Embryonic facial prominence (tissue), 1 donor: ENCODE results near the gene LMNA.

Experiments
- DNase-seq: peaks from one replicate; pipeline ENCODE4 v3.0.0-alpha.2; 2016; ENCODE audit errors: extremely low spot score

The LMNA gene

DNA sequence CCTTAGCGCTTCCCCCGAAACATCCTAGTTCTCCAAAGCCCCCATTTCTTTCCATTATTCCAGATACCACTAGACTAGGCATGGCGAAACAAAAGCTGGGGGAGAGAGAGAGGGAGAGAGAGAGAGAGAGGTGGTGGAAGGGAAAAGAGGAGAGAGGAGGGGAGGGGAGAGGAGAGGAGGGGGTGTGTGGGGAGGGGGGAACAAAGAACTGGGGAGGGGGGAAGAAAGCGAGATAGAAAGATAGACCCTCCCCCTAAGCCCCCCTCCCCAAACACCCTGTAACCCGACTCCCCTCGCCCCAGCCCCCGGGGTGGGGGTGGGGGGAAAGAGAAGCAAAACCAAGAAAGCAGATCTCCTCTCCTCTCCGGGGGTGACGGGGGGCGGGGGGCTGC, 32.6 kb upstream of the LMNA start:
- DNase-seq = peak; percentile 78

DNA sequence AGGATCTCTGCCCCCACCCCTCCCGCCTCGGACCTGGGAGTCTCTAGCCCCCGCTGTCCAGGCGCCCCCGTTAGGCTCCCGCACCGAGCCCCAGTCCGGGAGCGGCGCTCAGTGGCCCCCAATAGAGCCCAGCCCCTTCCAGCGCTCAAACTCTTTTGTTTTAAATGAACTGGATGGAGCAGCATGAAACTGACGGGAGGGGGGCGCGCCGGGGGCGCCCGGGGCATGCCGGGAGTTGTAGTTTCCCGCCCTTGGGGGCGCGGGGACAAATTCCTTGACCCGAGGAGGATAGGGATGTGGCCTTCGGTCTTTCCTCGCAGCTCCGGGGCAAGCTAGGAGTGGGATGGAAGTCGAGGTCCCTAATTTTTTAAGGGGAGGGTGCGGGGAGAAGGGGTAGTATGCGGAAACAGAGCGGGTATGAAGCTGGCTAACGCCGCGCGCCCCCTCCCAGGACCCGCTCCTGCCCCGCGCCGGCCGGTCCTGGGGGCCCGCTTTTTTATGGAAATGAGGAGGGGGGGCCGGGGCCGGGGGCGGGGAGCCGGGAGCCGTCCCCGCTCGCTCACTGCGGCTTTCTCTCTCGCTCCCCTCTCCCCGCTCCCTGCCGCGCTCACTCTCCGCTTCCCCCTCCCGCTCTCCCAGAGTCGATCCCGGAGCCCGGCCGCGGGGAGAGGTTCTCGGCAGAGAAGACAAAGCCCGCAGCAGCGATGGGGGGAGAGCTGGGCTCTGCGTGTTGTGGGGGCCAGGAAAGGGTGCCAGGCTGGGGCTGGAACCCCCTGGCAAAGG, 32.0 kb upstream of the LMNA start, which contains the start of gene MEX3A:
MEX3A (minus strand) TSS at position 157 of the 783 bp plus-strand sequence. CDS start 467 bp downstream, outside the sequence.
- DNase-seq = peak; percentile 86

DNA sequence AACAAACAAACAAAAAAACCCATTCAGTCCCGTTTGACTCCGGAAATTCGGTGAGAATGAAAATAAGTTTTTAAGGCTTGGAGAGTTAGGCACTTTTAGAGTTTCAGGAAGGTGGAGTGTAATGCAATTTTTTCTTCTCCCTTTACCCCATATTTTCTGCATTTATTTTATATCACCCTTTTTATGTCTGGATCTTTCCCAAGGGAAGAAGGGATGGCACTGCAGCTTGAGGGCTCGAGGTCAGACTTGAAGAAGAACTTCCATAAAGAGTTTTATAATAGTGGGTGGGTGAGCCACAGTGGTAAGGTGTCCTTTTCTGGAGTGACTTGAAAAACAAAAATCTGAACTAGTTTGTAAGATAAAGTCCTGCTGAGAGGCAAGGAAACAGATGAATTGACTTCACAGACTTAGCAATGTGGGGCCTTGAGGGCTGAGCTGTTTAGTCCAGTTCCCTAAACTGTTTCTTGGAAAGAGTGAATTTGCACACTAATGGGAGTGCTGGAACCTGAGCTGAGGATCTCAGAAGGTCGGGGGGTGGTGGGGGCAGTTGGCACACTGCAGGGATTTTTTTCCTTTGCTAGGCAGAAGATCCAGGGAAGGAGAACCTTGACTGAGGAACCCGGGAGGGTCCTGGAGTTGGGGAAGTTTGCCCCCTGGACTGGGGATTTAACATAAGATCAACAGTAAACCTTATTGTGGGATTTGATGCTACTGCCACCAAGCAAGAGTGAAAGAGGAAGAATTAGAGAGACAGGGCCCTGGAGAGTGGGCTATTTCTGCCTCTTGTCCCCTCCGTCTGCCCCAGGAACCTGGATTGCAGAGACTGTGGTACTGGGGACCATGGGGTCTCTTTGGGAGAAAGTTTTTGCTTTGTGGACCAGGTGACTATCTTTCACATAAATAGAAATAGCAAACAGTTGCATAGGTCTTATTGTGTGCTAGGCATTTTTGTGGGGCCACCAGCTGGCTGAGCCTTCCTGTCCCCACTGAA, 30.4 kb upstream of the LMNA start:
- DNase-seq = no peak

DNA sequence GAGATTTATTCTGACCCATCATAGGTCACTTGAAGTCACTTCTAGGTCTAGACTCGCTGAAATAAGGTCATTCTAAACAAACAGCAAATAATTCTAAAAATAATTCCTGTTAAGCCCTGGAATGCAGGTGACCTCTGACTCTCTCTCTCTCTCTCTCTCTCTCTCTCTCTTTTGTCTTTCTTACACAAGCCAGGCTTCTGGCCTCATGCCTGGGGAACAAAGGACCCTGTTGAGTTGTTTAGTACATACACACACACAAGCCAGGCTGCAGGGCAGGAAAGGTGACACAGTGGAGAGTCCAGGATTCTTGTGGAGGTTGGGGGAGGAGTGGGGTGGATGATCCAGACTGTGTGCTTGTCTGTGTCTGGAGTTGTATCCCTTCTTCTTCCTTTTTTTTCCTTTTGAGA, 28.3 kb upstream of the LMNA start:
- DNase-seq = no peak

DNA sequence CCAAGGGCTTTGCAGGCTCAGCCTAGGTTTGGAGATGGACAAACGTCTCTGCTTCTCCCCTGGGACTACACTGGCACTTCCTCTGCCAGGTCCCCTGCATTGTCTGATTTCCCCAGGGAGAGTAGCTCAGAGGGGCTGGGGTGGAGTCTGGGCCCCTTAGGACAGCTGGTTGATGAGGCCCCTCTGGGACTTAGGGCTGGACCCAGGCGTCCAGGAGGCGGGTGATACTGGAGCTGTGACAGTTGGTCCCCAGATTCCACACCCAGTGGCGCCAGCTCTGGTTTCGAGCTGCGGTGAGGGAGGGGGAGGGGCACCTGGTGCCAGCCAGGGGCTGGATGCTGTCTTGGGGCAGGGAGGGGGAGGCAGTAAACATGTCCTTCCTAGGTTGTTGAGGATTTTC, 24.8 kb upstream of the LMNA start:
- no peak for DNase-seq

DNA sequence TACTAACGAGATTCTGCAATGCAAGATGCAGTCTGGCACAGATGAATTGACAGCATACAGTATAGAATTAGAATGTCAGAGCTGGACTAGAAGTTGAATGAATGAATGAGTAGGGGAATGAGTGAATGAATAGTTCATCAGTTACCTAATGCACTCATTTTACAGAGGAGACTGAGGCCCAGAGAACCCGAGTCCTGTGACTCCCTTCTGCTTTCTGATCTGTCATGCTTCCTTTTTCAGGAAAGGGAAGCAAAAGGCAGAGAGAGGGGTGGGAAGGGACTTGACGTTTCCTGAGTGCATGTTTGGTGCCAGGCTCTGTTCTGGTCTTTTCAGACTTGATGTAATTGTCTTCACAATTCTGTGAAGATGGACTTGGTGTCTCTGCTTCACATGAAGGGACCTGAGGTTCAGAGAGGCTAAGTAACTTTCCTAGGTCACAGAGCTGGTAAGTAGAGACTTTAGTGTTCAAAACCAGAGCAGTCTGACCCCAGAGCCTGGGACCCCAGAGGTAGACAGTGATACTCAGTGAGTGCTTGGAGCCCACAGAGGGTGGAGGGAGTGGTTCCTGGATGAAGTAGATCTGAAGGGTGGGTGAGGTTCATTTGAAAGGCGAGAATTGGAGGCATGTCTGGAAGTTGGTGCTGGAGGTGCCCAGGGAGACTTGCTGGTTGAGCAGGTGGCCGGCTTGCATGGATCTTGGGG, 24.2 kb upstream of the LMNA start:
- DNase-seq = no peak

DNA sequence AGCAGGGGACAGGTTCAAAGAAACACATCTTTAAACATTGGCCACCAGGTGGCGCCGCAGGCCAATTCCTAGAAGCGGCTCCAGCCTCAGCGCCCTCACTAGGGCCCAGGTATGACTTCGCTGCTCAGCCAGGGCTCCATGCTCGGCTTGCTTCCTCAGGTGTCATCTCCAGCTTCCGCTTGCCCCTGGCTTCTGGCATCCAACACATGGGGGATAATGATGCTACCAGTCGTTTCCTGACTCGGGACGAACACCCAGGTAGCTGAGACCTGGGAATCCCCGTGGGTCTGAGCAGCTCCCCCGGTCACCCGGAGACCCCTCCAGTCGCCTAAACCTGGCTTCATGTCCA, 23.7 kb upstream of the LMNA start:
- no peak for DNase-seq

DNA sequence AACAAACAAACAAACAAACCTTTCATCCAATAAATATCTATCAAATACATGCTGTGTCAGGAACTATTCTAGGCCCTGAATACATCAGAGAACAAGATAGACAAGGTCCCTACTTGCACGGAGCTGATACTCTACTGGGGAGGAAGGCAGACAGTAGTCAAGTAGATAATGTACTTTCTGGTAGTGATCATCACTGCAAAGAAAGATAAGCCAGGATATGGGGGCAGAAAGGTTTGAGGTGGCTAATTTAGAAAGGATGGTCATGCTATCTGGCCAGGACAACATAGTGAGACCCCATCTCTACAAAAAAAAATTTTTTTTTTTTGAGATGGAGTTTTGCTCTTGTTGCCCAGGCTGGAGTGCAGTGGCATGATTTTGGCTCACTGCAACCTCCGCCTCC, 22.9 kb upstream of the LMNA start:
- DNase-seq = no peak

DNA sequence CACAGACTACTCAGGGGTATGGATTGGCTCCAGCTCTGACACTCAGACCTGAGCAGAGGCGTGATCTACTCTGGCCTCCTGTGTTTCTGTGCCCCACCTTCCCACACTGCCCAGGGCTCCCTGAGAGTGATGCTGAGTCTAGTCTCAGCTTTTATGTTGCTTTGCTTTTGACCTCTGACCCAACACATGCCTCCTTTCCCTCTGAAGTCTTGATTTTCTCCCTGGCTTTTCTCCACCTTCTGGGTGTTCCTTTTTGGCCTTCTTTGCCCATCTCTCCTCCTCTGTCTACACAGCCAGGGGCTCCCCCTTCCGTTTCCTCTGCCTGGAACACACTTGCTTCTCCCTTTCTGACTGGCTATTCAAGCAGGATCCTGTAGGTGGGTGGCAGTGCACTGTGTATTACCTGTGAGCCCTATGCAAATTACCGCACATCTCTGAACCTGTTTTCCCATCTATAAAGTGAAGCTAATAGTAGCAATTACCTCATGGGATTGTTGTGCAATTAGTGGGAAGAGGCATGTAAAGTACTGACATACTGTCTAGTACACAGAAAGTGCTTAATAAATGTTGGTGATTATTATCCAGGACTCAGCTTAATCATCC, 18.5 kb upstream of the LMNA start:
- no peak for DNase-seq

DNA sequence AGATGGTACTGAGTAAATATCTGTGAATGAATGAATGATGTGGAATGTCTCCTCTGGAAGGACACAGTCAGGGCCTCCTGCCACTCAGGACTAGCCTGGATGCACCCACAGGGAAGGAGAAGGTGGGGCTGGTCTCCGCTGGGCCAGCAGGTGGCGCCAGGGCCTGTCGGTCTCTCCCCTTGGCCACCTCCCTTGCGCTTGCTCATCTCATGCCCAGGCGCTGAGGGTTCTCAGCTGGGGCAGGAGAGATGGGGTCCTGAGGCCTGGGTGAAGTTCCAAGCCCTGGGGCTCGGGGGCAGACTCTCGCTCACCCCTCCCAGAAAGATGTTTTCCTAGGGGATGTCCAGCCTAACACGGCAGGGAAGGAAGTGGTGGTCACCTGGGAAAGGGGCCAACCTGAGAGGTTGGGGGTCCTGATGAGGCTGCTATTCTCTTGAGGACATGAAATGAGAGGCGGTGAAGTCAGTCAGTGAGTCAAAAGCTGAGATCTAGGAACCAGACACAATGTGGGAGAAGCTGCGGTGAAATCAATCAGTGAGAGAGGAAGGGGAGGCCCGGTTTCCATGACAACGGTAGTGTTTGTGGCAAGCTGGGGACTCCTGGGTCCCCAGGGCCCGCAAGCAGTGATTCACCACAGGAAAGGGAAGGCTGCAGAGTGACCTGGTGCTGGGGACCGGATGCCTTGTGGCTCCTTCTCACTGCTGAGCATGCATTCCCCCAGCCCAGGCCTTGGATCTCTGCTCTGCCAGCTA, 17.7 kb upstream of the LMNA start:
- no peak for DNase-seq

DNA sequence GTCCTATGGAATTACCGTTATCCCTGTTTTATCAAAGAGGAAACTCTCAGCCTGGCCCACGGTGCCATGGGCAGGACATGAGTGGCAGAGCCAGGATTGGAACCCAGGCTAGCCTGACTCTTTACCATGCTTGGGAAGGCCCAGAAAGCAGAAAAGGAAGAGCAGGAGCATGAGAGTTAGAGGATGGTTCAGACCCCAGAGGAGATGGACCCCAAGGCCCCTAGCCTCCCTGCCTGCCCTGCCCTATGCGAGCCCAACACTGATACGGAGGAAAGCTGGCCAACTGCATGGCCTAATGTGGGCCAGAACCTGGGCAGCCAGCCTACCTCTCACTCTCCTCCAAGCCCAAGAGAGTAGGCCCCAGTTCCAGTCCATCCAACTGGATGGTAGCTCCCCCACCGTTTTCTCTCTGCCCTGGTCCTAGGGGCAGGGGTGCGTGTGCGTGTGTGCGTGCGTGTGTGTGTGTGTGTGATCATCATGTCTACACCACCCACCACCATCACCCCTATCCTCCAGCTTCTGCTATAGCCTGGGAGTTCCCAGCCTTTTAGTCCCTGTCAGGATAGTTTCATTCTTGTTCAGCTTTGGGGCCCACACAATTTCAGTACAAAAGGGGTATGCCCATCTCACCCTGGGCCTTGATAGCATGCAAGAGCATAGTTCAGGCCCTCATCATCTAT, 16.9 kb upstream of the LMNA start:
- no peak for DNase-seq

DNA sequence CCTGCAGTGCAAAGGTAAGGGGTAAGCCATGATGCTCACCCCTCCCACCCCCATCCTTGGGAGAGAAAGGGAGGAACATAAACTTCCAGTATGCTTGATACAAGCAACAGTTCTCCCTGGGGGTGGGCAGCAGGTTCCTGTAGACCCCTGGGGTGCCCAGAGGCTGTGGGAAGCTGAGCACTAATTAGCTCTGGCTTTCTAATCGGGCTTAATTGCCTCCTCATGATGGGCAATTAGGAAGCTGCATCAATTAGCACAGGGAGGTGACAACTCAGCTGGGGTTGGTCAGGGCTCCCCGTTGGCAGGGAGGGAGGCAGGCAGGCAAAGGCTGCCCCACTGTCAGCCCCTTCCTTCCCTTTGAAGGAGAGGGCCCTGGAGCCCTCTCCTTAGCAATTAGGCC, 15.7 kb upstream of the LMNA start:
- DNase-seq = no peak

DNA sequence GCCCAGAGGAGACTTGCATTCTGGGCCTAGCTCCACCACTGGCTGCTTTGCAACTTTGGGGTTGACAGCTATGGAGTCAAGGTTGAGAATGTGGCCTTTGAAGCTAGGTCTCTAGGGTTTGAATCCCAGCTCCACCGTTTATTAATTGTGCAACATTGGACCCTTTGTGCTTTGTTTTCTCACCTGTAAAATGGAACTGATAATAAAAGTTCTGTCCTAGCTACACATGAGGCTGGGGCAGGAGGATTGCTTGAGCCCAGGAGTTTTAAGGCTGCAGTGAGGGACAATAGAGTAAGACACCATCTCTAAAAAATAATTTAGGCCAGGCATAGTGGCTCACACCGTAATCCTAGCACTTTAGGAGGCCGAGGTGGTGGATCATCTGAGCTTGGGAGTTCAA, 15.2 kb upstream of the LMNA start:
- no peak for DNase-seq

DNA sequence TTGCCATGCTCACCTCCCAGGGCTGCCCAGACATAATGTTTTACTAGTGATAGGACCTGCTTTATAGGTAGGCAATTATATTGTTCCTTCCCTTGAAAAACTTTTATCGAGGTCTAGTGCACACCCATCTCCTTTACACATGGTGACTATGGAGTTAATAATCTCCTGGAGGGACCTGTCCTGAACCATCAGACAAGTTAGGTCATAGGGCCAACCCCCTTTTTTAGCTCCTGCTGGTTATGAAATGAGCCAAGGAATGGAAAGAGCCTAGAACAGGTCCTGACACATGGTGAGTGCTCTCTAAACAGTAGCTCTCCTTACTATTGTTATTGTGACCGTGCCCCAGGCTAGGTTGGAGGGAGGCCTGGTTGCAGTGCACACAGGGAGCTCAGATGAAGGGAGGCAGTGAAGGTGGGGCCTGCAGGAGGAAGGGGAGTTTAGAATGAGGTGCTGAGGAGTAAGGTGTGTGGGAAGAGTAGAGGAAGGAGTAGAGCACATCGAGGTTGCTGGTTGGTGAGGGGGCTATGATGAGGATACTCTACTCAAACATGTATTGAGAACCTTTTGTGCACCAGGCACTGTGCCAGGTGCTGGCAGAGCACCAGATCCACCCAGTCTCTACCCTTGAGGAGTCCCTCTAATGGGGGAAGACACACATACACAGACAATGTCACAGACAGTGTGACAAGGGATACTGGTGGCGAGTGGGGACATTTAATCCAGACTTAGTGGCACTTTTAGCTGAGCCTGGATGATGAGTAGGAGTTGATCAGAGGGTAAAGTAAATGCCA, 14.1 kb upstream of the LMNA start:
- DNase-seq = no peak

DNA sequence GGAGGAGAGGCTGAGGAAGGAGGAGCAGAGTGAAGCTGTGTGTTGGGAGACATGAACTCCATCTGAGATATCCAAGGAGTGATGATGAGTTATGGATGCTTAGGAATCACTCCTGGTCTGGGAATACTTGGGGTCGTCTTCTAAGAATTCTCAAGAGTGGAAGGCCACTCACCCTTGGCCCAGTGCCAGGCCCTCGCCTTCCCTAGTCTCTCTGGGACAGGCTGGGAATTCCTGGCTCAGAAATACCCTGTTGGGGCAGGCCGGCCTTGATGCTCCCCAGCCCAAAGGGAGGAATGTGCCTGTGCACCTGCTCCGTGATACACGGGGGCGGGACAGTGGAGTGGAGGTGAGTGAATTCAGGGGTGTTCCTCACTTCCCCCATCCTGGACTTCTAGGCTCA, 12.6 kb upstream of the LMNA start:
- no peak for DNase-seq

DNA sequence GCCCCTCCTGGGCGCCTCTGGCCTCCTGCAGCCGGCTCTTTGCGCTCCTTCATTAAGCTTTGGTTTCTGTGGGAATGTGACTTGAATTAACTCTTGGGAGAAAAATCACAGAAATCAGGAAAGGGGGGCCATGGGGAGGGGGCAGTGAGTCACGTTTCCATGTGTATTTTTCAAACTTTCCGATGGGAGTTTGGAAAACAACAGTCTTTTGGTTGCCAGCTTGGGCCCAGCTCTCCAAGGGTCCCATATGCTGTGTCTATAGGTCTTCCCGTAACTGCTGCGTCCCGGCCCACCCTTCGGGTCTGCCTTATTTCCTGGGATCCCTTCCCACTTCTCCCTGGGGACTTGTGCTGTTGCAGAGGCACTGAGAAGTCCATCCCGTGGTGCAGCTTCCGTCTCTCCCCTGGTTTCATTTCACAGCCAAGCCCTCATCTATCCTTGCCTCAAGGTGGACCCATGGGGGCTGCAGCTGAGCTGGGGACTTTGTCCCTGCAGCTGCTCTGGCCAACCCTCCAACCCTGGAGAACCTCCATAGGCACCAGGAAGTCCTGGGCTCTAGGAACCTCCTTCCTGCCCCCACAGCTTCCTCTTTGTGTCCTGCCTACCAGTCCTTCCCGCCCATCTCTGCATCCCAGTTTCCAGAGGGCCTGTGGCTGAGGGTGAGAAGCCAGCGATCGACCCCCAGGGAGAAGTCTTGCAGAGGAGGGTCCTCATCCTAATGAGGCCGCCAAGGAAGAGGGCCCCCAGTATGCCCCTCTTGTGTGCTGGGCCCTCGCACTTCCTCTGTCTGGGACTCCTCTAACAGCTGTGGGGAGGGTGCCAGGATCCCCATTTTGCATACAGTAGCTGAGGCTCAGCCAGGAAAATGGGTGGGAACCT, 11.6 kb upstream of the LMNA start:
- no peak for DNase-seq

DNA sequence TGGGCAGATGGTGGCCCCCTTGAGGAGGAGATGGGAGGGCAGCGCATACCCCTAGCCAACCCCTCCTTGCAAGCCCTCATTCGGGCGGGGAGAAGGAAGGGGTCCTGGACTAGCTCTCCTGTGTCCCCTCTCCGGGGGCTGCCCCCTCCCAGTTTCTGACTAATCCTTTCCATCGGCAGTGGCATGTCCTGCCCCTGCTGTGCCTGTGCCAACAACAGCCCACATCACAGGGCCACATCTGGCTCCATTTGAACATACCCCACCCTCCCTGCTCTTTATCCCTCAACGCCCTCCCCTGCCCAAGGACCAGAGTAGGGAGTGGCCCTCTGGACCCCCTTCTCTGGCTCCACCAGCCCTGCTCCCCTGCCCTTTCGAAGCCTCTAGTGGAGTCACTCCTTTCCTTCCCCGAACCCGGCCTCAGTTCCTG, 11.0 kb upstream of the LMNA start:
- no peak for DNase-seq

DNA sequence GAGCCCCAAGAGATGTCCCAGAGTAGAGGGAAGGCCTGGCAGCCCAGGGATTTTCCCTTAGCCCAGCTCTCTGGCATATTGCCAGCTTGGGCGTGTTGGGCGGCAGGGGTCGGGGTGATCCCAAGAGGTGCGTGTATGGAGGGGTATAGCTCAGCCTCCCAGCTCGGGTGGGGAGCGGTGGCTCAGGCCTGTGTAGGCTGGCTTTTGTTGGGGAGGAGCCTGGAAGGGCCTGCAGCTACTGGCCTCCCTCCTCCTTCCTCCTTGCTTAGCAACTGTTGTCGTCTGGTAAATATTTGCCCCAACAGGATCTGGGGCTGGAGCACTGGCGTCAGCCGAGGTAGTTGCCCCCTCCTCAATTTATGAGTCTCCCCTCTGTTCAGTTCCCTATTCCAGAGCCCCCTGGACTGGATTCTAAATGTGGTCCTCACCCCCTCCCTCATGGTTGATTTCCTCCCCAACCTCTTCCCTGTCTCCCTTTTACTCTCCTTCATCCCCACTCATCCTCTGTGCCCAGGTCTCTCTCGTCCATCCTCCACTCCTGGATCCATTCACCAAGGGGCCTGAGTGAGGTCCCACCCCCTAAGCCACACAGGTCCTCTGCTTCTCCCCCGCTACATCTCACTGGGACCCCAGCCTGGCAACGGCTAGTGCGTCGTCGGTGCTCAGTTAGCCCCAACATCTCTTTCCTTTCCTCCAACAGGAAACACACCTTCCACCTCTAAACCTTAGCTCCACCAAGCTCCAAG, 10.3 kb upstream of the LMNA start:
- DNase-seq = peak; percentile 94
